HepG2 (cell line): ENCODE measurements around the gene ST7L. TPM values are rescaled to one million over a fixed set of nuclear protein-coding genes. Genes with fewer than 3 reads are reported as not detected.

ENCODE experiments used
- ATF6 ChIP-seq: sonication (generic); formaldehyde crosslinking; conservative IDR thresholded peaks from 2 replicates; pipeline ENCODE4 v1.4.0; 2020; ENCODE audit warnings: missing genetic modification reagents
- CREM ChIP-seq, 2 experiments: sonication (generic) in 1 of 2; formaldehyde crosslinking in 1 of 2; IDR thresholded peaks; 2 replicates each; pipeline versions ENCODE4 v1.4.0 to v1.6.1; 2016 to 2020; ENCODE audit warnings: antibody characterized with exemption in 1 of 2, mild to moderate bottlenecking in 1 of 2, missing genetic modification reagents in 1 of 2
- DDIT3 ChIP-seq: sonication (generic); formaldehyde crosslinking; IDR thresholded peaks from 2 replicates; pipeline ENCODE4 v1.4.0; 2020; ENCODE audit warnings: mild to moderate bottlenecking, missing genetic modification reagents
- EEA1 ChIP-seq: sonication (generic); formaldehyde crosslinking; IDR thresholded peaks from 2 replicates; pipeline ENCODE4 v1.5.1; 2020; ENCODE audit warnings: mild to moderate bottlenecking, missing genetic modification reagents, borderline replicate concordance
- ELF1 ChIP-seq: sonication (generic); formaldehyde crosslinking; IDR thresholded peaks from 2 replicates; pipeline ENCODE4 v1.4.0; 2020; ENCODE audit warnings: missing genetic modification reagents
- EP300 ChIP-seq, 3 experiments: sonication (generic) in 1 of 3; formaldehyde crosslinking in 1 of 3; IDR thresholded peaks; 2 replicates each; pipeline versions ENCODE4 v1.5.1 to v1.6.1; 2011 to 2020; ENCODE audit warnings: low read depth in 2 of 3, low read length in 2 of 3, borderline replicate concordance in 1 of 3, improper control_type of control experiment in 1 of 3, mild to moderate bottlenecking in 1 of 3, missing genetic modification reagents in 1 of 3, moderate library complexity in 1 of 3
- ETS1 ChIP-seq: sonication (generic); formaldehyde crosslinking; IDR thresholded peaks from 2 replicates; pipeline ENCODE4 v1.4.0; 2020; ENCODE audit warnings: missing genetic modification reagents
- HCFC1 ChIP-seq: fragments of 150-350 bp; IDR thresholded peaks from 2 replicates; pipeline ENCODE4 v1.6.1; 2014; ENCODE audit warnings: low read depth, low read length
- KAT2B ChIP-seq: fragments of 150-350 bp; IDR thresholded peaks from 2 replicates; pipeline ENCODE4 v1.6.1; 2014; ENCODE audit warnings: low read depth, low read length, borderline replicate concordance
- NFE2L2 ChIP-seq: fragments of 150-350 bp; IDR thresholded peaks from 2 replicates; pipeline ENCODE4 v1.6.1; 2014; ENCODE audit warnings: low read length
- SP4 ChIP-seq: sonication (generic); formaldehyde crosslinking; IDR thresholded peaks from 2 replicates; pipeline ENCODE4 v1.8.1; 2023; ENCODE audit warnings: mild to moderate bottlenecking, missing genetic modification reagents
- THRA ChIP-seq: sonication (generic); formaldehyde crosslinking; IDR thresholded peaks from 2 replicates; pipeline ENCODE4 v1.4.0; 2020; ENCODE audit warnings: missing genetic modification reagents, borderline replicate concordance
- THYN1 ChIP-seq: sonication (generic); formaldehyde crosslinking; IDR thresholded peaks from 2 replicates; pipeline ENCODE4 v1.8.1; 2023; ENCODE audit warnings: low read depth, mild to moderate bottlenecking, moderate library complexity, missing genetic modification reagents, borderline replicate concordance
- ZBTB21 ChIP-seq: sonication (generic); formaldehyde crosslinking; IDR thresholded peaks from 2 replicates; pipeline ENCODE4 v1.4.0; 2020; ENCODE audit warnings: missing genetic modification reagents
- ZFX ChIP-seq: sonication (generic); formaldehyde crosslinking; IDR thresholded peaks from 2 replicates; pipeline ENCODE4 v1.4.0; 2020; ENCODE audit warnings: mild to moderate bottlenecking, low read depth, missing genetic modification reagents, moderate library complexity
- ZNF17 ChIP-seq: sonication (generic); formaldehyde crosslinking; IDR thresholded peaks from 2 replicates; pipeline ENCODE4 v1.5.0; 2020; ENCODE audit warnings: mild to moderate bottlenecking, missing genetic modification reagents
- ZNF337 ChIP-seq: sonication (generic); formaldehyde crosslinking; IDR thresholded peaks from 2 replicates; pipeline ENCODE4 v1.5.1; 2020; ENCODE audit warnings: missing genetic modification reagents, low read depth, mild to moderate bottlenecking, borderline replicate concordance
- ZNF44 ChIP-seq: sonication (generic); formaldehyde crosslinking; IDR thresholded peaks from 2 replicates; pipeline ENCODE4 v1.5.1; 2020; ENCODE audit warnings: mild to moderate bottlenecking, missing genetic modification reagents
- ZNF546 ChIP-seq: sonication (generic); formaldehyde crosslinking; conservative IDR thresholded peaks from 2 replicates; pipeline ENCODE4 v1.8.1; 2023; ENCODE audit warnings: mild to moderate bottlenecking, missing genetic modification reagents
- ZNF605 ChIP-seq: sonication (generic); formaldehyde crosslinking; IDR thresholded peaks from 2 replicates; pipeline ENCODE4 v1.8.0; 2022; ENCODE audit warnings: mild to moderate bottlenecking, missing genetic modification reagents
- ZNF75D ChIP-seq: sonication (generic); formaldehyde crosslinking; IDR thresholded peaks from 2 replicates; pipeline ENCODE4 v1.8.1; 2023; ENCODE audit warnings: missing genetic modification reagents, mild to moderate bottlenecking, borderline replicate concordance
- polyA plus RNA-seq, 8 experiments: library from polyadenylated mRNA; depleted of rRNA in 3 of 8; stranded (reverse) in 7 of 8; unstranded in 1 of 8; fragments of >200 nt; fragmentation: Illumina TruSeq in 4 of 8; extraction: Trizol in 4 of 8; gene quantifications; 2 replicates each; pipeline versions ENCODE4 v1.2.1 to v1.2.3, GENCODE V29; 2011 to 2016; ENCODE audit warnings: low read depth in 4 of 8, missing spikeins in 1 of 8, mixed read lengths in 1 of 8; ENCODE audit not compliant: insufficient read depth in 1 of 8
- total RNA-seq, 5 experiments: library from RNA; depleted of rRNA; stranded (reverse); fragments of >200 nt; fragmentation: Illumina TruSeq; extraction: Trizol; gene quantifications; 2 replicates each; pipeline ENCODE4 v1.2.3, GENCODE V29; 2016; ENCODE audit warnings: low read depth in 1 of 5

ST7L gene
- total and polyA plus RNA-seq, 2 of the 13 experiments (the other 11 are each of a cell fraction or from before 2014, with no cell fraction given) = 8.6 to 19.9 TPM

GRCh38 chr1:112618721-112619517, at the start of gene ST7L (continued):
- no peak; the same call in 1 of the 2 replicates for TF ChIP-seq ZFX
- TF ChIP-seq ELF1 = peak; percentile 71
- no peak for TF ChIP-seq ETS1
- TF ChIP-seq EEA1 (CRISPR knock-in tag) = no peak
- TF ChIP-seq CREM (IDR thresholded peaks at IDR 0.05) = no peak
- no peak for TF ChIP-seq CREM (CRISPR knock-in tag; IDR thresholded peaks at IDR 0.05)
- TF ChIP-seq HCFC1 = no peak
- TF ChIP-seq THRA = 0 out of 2 replicates have a peak, but pooled peaks have one; percentile 15
- TF ChIP-seq ZNF546 (CRISPR knock-in tag) = no peak
- no peak for TF ChIP-seq EP300 (IDR thresholded peaks at IDR 0.05; ENCODE audit: low read depth in 2 of 2, low read length in 2 of 2)
- TF ChIP-seq EP300 (CRISPR knock-in tag; IDR thresholded peaks at IDR 0.05; ENCODE audit: borderline replicate concordance) = no peak
- no peak for TF ChIP-seq ZNF605
- no peak for TF ChIP-seq ZNF44 (CRISPR knock-in tag)
- TF ChIP-seq THYN1 = no peak
- TF ChIP-seq ZNF337 (CRISPR knock-in tag) = no peak
- no peak for TF ChIP-seq KAT2B
- TF ChIP-seq NFE2L2 = no peak
- TF ChIP-seq ZNF17 (CRISPR knock-in tag) = no peak
- no peak for TF ChIP-seq DDIT3 (CRISPR knock-in tag)
- TF ChIP-seq ZBTB21 = no peak; the same call in 1 of the 2 replicates
- TF ChIP-seq ZNF75D = no peak
- TF ChIP-seq ATF6 = no peak
- 0 out of 2 replicates have a peak, but pooled peaks have one; percentile 17 for TF ChIP-seq SP4 (CRISPR knock-in tag)
